Lung (tissue), 12 donors: ENCODE results near the gene CAPN3. TPM values are rescaled to one million over a fixed set of nuclear protein-coding genes. Genes with fewer than 3 reads are reported as not detected.

Experiments
- ATAC-seq: fragments of 200-7000 bp; cut with Tn5 transposase; one replicate; pipeline ENCODE4 v1.9.1; 2020; ENCODE audit warnings: moderate number of reproducible peaks; ENCODE audit not compliant: insufficient read depth, low FRiP score
- DNase-seq, 3 donors: peaks; one replicate each; pipeline ENCODE4 v3.0.0-alpha.2; 2013 to 2017
- H3K27ac ChIP-seq, 2 donors: one replicate each; pipeline ENCODE4 v1.5.1; 2013; ENCODE audit warnings: mild to moderate bottlenecking in 2 of 2, moderate library complexity in 2 of 2, control low read depth in 1 of 2, inconsistent platforms in 1 of 2, low read depth in 1 of 2, low read length in 1 of 2
- H3K27me3 ChIP-seq, 3 donors: one replicate each; pipeline ENCODE4 v1.5.1; 2013; ENCODE audit warnings: low read length in 2 of 3; ENCODE audit not compliant: control insufficient read depth in 3 of 3, insufficient read depth in 3 of 3
- H3K36me3 ChIP-seq, 4 donors: one replicate each; pipeline ENCODE4 v1.5.1; 2013; ENCODE audit warnings: low read length in 4 of 4, mild to moderate bottlenecking in 1 of 4, moderate library complexity in 1 of 4; ENCODE audit not compliant: control insufficient read depth in 4 of 4, insufficient read depth in 4 of 4
- H3K4me1 ChIP-seq, 5 donors: one replicate each; pipeline ENCODE4 v1.5.1; 2013; ENCODE audit warnings: low read length in 5 of 5, mild to moderate bottlenecking in 2 of 5, moderate library complexity in 1 of 5; ENCODE audit not compliant: control insufficient read depth in 5 of 5, insufficient read depth in 5 of 5
- H3K4me3 ChIP-seq: one replicate; pipeline ENCODE4 v1.5.1; 2013; ENCODE audit warnings: mild to moderate bottlenecking, control low read depth, moderate library complexity
- H3K9ac ChIP-seq, 2 donors: one replicate each; pipeline ENCODE4 v1.5.1; 2013; ENCODE audit warnings: low read length in 2 of 2, control low read depth in 1 of 2; ENCODE audit not compliant: insufficient read depth in 1 of 2
- H3K9me3 ChIP-seq, 4 donors: one replicate each; pipeline ENCODE4 v1.5.1; 2013; ENCODE audit warnings: low read length in 3 of 4, mild to moderate bottlenecking in 1 of 4, moderate library complexity in 1 of 4; ENCODE audit not compliant: control insufficient read depth in 4 of 4, insufficient read depth in 3 of 4
- CTCF ChIP-seq: IDR thresholded peaks from 2 replicates; pipeline ENCODE4 v1.5.1; 2012; ENCODE audit warnings: mild to moderate bottlenecking; ENCODE audit errors: control extremely low read depth, extremely low read depth
- WGBS, 2 donors: extraction: QIAGEN DNeasy Blood & Tissue Kit; methylation state at CpG; one replicate each; pipeline ENCODE4 v1.1.7; 2013; 5-methylcytosine and 5-hydroxymethylcytosine counted together
- polyA plus RNA-seq, 2 donors: library from polyadenylated mRNA; stranded (reverse); fragments of 200-250 nt; gene quantifications; one replicate each; pipeline ENCODE4 v1.2.1, GENCODE V29; 2013
- total RNA-seq, 2 donors: library from RNA; depleted of rRNA in 1 of 2; stranded (reverse); fragments of >200 nt in 1 of 2; gene quantifications; one replicate each; pipeline ENCODE4 v1.2.1, GENCODE V29; 2014 to 2021
- donor health status: control.
- donor health status: control.
- donor health status: Bipolar disorder and iron deficiency.
- donor health status: healthy.
- donor health status: DM: yes; HTN: yes; CAD: no.

Gene CAPN3
- total and polyA plus RNA-seq, 4 donors: 12.1 to 56.6 (median 24.7) TPM

- H3K4me3 ChIP-seq: no peak overlapping the region
- WGBS, 2 donors: 92 to 93% methylated on average over 11 of the region's 11 CpGs
- H3K9ac ChIP-seq: no peak overlapping the region
- no peak overlapping the region for H3K27ac ChIP-seq
- DNase-seq: no peak
- peaks cover 0 to 8% (median 0%) of the 10 kb centered on the region in 5 donors for H3K4me1 ChIP-seq
- no peaks in the 10 kb centered on the region for H3K27me3 ChIP-seq
- no peaks in the 10 kb centered on the region for H3K9me3 ChIP-seq
- TF ChIP-seq CTCF: no peak
- no peak for ATAC-seq
- peaks cover 0 to 6% (median 0%) of the 10 kb centered on the region in 4 donors for H3K36me3 ChIP-seq
These were observed 33.2 kb downstream of the CAPN3 start for GRCh38 chr15:42392309-42393024.

GRCh38 chr15:42394106-42394505 is 34.8 kb downstream of the CAPN3 start:
- Histone ChIP-seq H3K27ac (no peak overlapping the region), H3K4me1 (peaks cover 0 to 2% (median 0%) of the 10 kb centered on the region in 5 donors), H3K4me3 (no peak overlapping the region), H3K9me3 (no peaks in the 10 kb centered on the region), H3K9ac (no peak overlapping the region), H3K27me3 (no peaks in the 10 kb centered on the region), H3K36me3 (peaks cover 0 to 6% (median 0%) of the 10 kb centered on the region in 4 donors)
- 91 to 92% methylated on average over 13 of the region's 13 CpGs for WGBS, 2 donors
- DNase-seq (no peak), ATAC-seq (no peak)
- TF ChIP-seq CTCF: no peak

DNA sequence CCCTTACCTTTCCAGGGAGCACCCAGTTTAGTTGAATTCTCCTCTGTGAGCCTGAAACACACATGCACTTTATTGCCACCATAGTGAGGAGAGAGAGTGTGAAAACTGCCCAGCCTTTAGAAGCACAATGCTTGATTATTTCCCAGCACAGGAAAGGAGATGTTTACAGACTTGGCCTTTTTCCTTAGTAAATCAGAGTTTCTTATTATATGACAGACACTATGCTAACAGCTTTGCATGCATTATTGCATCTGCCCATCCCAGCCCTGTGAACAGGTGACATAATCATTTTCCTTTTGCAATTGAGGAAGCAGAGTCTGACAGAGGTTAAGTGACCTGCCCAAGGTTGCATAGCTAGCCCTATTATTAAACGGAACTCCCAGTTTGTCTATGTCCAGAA is 36.5 kb downstream of the CAPN3 start:
- no peak for ATAC-seq
- no peak overlapping the region for H3K4me3 ChIP-seq
- TF ChIP-seq CTCF: no peak
- 39 to 59% methylated on average over 1 of the region's 1 CpG for WGBS, 2 donors
- no peak overlapping the region for H3K27ac ChIP-seq
- no peak overlapping the region for H3K9ac ChIP-seq
- no peaks in the 10 kb centered on the region for H3K9me3 ChIP-seq
- no peaks in the 10 kb centered on the region for H3K27me3 ChIP-seq
- H3K36me3 ChIP-seq: peaks cover 0 to 8% (median 1%) of the 10 kb centered on the region in 4 donors
- no peaks in the 10 kb centered on the region for H3K4me1 ChIP-seq
- no peak for DNase-seq
